ENCODE data around the gene CALHM3.

Gene CALHM3

DNA sequence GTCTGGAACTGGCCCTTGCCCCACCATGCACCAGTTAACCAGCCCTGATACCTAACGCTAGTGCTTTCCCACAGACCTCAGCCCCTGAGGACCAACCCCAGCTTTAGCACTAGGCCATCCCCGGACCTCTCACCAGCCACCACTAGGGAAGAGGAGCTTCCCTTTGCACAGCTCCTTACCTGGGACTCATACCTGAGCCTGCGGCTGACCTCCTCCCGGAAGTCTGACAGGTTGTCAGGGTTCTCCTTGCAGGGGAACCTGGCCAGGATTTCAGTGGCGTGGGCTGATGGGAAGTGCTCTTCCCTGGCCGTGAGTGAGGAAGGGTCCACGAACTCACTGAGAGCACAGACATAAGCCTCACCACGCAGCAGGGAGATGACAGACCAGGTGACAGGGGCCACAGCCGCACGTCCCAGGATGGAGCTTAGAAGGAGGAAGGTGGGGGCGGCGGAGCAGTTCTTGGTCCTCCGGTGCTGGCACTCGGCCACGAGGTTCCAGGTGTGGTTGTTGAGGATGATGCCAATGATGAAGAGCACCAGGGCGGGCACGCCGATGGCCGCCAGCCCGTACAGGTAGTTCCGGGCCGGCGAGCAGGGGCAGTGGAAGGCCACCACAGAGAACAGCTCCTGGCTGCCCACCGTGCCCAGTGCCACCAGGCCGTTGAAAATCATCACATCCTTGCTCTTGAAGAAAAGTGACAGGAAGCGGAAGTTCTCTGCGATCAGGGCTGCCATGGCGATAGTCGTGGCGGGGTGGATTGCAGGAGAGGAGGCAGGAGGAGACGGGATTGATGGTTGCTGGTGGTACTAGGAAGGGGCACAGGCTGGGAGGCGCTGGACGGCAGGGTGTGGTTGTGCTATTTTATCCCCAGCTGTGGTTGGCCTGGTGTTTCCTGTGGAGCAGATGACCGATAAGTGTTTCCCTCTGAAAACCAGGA is 29.6 kb downstream of the CALHM3 start:
- no peak for DNase-seq (ENCODE audit: low spot score)

DNA sequence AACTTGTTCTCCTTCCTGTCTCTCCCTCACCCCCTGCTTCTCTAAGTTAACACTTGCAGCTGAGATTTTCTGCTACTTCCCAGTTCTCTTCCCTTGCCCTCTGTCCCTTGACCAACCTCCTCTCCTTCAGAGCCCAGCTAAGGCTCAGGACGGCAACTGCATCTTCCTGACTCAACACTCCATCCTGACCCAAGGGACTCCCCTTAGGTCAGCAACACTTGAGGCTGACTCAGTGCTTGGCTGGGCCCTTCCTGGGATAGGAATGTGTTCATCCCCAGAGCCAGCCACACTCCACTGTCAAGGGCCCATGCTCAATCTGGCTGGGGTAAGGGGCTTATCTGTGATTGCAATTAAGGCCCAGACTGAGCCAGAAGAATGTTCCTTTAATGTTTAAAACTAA is 30.3 kb downstream of the CALHM3 start:
- DNase-seq (ENCODE audit: low spot score) = no peak

DNA sequence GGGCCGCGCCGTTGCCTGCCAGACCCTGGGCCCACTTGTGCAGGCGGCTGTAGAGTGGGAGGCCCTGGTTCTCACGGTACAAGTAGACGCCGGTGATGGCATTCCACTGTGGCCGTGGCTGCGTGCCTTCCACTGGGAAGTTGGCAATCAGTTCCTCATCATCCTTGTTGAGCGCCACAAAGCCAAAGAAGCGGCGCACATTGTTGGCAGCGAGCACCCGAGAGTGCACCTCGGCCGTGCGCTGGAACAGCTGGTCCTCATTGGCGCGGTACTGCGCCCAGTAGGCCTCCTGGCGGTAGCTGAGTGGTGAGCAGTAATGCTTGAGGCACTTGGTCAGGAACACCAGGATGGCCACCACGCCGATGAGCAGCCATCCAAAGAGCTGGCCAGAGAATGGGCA is 31.9 kb downstream of the CALHM3 start:
- DNase-seq (ENCODE audit: low spot score) = no peak

DNA sequence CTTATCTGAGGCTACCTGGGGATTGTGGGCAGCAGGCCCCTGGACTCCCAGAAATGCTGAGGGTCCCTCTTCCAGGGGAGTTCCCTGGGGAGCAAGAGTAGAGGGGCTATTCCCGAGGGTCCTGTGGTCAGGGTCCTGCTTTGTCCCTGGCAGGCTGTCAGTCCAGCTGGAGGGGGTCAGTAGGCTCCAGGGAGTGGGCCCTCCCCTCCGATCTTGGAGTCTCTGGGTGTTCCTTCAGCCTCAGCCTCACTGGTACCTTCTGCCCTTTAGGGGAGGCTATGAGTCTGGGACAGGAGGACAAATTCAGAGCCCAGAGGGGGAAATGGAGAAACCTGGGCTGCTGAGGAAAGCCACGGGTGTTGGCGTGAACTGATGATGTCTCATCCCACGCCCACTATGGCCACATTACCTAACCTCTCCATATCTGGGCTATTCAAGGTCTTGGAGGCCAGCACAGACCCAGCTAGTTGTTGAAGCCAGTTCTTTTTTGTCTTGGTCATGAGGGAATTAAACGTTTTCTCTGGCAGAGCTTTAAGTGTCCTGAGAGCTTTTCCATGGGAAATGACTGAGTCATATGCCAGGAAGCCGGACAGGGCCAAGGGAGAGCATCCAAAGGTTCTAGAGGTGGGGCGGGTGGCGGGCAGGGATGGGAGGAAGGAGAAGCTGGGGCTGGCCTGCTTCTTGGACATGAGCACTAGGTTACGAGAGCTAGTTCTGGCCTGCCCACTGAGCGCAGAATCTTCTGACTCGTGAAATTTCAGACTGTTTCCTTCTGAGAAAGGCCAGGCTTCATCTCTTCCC is 33.1 kb downstream of the CALHM3 start:
- peak; percentile 34 for DNase-seq (ENCODE audit: low spot score)

DNA sequence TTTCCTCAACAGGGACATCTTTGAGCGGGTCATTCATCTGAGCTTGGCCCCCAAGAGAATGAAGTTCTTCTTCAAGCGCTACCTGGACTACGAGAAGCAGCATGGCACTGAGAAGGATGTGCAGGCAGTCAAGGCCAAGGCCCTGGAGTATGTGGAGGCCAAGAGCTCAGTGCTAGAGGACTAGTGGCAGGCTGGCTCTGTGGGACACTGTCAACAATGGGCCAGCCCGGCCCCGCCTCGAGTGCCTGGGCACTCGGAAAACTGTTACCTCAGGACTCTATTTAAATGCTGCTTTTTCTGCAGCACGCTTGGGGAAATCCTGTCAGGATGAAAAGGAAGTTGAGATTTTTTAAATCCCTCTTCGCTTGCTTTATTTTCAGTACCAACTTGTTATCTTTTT is 33.7 kb downstream of the CALHM3 start:
- no peak for DNase-seq (ENCODE audit: low spot score)

DNA sequence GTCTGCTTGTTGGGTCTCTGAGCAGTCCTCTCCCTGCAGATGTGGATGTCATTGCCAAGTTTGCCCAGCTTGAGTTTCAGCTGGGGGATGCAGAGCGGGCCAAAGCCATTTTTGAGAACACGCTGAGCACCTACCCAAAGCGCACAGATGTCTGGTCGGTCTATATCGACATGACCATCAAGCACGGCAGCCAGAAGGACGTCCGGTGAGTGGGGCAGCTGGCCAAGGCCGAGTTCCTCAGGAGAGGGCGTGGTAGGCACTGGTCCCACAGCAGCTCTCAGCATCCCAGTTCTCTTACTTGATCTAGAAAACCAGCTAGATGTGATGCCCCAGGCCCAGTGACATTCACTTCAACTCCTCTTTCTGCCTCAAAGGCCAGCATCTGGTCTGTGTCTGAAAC is 34.6 kb downstream of the CALHM3 start:
- DNase-seq (ENCODE audit: low spot score) = no peak

DNA sequence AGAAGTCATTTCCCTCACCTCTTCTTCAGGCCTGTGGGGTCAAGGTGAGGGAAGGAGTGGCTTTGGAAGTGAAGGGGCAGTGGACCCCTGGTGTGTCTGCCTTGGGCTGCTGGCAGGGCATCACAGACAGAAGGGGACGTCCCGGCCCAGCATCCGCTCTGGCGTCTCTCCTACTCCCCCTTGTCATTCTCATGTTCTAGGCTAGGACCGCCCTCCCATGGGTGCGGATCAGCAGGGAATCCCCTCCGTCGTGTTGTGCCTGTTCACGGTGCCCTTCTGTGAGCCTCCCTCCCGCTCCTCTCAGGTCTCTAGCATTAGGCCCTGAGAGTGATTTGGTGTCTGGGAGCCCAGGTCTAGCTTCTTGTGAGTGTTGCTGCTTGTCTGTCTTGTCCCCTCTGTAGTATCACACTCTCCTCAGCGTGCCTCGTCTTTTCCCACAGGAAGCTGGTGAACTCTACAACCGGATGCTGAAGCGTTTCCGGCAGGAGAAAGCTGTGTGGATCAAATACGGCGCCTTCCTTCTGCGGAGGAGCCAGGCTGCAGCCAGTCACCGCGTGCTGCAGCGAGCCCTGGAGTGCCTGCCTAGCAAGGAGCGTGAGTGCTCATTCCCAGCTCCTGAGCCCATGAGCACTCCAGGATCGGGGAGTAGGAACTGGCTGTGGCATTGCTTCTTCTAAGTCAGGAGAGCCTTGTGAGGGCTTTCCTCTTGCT is 35.4 kb downstream of the CALHM3 start:
- DNase-seq (ENCODE audit: low spot score) = no peak

DNA sequence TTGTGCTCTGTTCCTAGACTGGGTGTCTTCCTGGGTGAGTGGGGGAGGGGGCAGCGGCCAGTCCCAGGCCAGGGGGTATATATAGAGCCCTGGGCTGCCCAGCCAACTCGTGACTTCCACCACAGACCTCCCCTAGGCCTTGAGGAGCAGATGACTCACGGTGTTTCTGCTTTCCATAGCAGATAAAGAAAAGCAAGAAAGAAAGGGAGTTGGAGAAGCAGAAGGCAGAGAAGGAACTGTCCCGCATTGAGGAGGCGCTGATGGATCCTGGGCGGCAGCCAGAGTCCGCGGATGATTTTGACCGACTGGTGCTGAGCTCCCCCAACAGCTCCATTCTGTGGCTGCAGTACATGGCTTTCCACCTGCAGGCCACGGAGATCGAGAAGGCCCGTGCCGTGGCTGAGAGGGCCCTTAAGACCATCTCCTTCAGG is 37.0 kb downstream of the CALHM3 start:
- peak; percentile 24 for DNase-seq (ENCODE audit: low spot score)

DNA sequence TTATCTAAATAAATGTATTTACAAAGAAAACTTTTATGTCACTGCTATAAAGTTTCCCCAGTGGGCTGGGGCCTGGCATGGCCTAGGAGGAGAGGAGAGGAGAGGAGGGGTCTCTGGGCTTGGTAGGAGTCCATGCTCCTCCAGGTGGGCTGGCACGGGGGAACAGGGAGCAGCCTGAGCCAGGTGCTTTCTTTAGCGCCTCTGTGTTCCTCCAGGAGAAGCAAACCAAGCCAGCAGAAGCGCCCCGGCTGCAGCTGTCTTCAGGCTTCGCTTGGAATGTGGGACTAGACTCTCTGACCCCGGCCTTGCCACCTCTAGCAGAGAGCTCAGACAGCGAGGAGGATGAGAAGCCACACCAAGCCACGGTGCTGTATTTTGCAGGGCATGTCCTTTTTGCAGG is 37.4 kb downstream of the CALHM3 start:
- DNase-seq (ENCODE audit: low spot score) = no peak

DNA sequence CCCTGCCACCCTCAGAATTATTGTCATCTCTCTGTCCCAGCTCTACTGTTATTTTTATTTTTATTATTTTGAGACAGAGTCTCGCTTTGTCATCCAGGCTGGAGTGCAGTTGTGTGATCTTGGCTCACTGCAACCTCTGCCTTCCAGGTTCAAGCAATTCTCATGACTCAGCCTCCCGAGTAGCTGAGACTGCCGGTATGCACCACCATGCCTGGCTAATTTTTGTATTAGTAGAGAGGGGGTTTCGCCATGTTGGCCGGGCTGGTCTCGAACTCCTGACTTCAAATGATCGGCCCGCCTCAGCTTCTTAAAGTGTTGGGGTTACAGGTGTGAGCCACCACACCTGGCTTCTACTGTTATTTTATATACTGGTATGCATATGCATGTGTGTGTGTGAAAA is 37.8 kb downstream of the CALHM3 start:
- DNase-seq (ENCODE audit: low spot score) = no peak

DNA sequence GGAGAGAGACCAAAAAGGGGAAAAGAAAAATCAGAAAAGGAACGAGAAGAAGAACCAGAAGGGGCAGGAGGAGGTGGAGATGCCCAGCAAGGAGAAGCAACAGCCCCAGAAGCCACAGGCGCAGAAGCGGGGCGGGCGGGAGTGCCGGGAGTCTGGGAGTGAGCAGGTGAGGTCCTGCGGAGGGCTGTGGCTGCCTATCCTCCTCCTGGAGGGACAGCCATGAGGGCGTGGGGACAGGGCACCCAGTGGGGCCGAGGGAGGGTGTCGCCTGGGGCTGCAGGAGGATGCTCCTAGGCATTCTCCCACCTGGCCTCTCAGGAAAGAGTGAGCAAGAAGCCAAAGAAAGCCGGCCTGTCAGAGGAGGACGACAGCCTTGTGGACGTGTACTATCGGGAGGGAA is 38.6 kb downstream of the CALHM3 start:
- DNase-seq (ENCODE audit: low spot score) = no peak

DNA sequence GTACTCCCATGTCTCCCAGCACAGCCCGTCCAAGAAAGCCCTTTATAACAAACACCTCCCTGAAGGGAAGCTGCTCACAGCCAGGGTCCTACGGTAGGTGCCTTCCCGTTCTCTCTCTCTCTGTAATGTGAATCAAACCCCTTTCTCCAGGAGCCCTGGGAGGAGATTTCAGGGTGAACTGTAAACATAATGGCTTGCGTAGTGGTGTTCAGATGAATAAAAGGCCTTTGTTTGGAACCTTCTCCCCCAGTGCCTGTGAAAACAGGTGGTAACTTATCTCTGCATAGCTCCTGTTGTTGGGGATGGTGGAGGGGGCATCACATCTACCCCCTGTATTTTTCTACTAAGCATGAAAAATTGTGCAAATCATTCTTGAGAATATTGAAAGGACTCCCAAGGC is 39.3 kb downstream of the CALHM3 start:
- no peak for DNase-seq (ENCODE audit: low spot score)

DNA sequence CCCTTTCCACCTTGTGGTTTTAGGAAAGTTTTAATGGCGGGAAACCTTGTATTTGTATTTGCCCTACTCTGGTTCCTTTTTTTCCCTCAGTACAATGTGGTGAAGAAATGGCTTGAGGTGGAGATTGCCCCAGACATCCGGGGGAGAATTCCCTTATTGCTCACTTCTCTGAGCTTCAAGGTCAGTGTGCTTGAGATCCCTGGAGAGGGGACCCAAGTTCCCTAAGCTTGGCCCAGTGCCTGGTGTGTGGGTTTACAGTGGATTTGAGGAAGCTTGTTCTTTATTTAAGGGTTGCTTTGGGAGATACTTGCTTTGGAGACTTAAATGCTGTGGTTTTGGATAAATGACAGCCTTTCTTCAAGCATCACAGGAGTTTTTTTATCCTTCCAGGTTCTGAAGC is 45.2 kb downstream of the CALHM3 start:
- no peak for DNase-seq (ENCODE audit: low spot score)

DNA sequence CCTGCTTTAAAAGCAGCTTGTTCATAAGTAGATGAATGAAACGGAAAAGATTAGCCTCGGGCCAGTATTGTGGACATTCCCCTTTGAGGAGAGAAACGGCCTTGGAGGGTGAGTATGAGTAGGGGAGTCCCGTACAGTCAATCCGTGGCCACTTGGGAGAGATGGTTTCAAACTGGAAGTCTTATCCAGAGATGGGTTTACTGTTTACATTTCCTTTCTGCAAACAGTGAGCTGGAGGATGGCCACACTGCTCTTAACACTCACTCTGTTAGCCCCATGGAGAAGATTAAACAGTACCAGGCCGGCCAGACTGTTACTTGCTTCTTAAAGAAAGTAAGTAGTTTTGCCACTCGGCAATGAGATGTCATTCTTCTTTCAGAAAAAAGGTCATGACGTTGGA is 47.1 kb downstream of the CALHM3 start:
- no peak for DNase-seq (ENCODE audit: low spot score)

DNA sequence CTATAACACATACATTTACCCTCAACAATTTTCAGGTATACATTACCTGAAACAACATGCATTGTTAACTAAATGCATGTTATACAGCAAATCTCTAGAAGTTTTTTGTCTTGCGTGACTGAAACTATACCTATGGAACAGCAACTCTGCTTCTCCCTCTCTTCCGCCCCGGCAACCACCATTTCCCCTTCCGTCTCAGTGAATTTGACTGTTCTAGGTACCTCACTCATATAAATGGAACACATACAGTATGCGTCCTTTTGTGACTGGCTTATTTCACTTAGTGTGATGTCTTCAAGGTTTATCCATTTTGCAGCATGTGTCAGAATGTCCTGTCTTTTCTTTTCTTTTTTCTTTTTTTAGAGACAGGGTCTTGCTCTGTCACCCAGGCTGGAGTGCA is 49.4 kb downstream of the CALHM3 start:
- DNase-seq (ENCODE audit: low spot score) = no peak

DNA sequence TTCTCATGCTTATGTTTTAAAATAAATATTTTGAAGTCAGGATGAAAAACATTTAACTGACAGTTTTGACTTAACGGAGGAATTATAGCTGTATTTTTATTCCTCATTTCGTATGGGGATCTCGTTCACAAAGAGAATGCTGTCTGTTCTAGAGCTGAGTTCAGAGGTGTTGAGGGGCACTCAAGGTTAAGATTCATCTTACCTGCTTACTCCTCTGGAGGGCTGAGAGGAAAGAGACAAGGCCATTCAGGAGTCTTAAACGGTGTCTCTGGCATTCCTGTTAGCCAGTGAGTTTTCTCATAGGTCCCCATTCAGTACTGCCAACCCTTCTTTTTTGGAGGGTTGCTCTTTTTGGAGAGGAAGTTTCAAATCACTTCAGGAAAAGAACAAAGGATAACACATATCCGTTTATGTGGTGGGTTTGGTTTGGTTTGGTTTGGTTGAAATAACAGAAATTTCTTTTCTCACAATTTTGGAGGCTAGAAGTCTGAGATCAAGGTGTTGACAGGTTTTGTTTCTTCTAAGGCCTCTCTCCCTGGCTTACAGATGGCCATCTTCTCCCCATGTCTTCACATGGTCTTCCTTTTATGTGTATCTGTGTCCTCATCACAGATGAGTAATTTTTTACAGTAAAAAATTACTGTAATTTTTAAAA is 49.9 kb downstream of the CALHM3 start:
- DNase-seq (ENCODE audit: low spot score) = no peak

DNA sequence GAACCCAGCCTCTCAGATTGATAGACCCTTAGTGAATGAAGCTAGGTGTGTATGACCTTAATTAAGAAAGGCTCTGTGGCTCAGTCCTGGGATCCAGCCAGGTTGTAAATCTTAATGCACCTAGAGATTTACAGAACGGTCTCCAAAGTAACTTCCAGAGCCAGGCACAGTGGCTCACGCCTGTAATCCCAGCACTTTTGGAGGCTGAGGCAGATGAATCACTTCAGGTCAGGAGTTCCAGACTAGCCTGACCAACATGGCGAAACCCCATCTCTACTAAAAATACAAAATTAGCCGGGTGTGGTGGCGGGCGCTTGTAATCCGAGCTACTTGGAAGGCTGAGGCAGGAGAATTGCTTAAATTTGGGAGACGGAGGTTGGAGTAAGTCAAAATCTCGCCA is 51.2 kb downstream of the CALHM3 start:
- no peak for DNase-seq (ENCODE audit: low spot score)

DNA sequence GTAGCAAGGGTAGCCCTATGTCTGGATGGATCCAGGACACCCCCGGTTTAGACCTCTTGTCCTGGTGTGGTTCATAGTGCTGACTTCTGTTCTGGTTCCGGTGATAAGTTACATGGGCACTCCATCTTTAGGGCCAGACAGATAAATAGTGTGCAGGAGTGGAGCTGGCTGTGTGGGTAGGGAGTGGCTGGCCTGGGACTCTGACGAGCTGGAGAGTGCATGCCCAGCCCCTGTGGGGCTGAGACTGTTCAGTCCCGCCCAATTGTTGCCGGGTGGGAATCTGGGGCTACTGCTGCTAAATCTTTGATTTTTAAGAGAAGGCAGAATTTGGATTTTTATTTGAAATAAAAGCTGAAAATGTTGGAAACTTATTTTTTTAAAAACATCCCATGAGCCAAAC is 55.3 kb downstream of the CALHM3 start:
- DNase-seq (ENCODE audit: low spot score) = no peak
